HepG2 (cell line): ENCODE results near the gene KXD1. TPM values are rescaled to one million over a fixed set of nuclear protein-coding genes. Genes with fewer than 3 reads are reported as not detected.
A peak's percentile ranks its signal among the peaks of the same experiment; 100 is the strongest.

Experiments
- ATAC-seq: fragments of 200-7000 bp; cut with Tn5 transposase; 3 replicates; pipeline ENCODE4 v1.9.1; 2020; ENCODE audit warnings: mild to moderate bottlenecking, moderate library complexity
- BruUV-seq: library from RNA; stranded (reverse); fragments of 400-500 nt; replicated peaks from 2 replicates; lab custom pipeline; 2021; lab: Mats Ljungman, UMichigan
- CTCF ChIA-PET: fragments of 300-600 bp; formaldehyde crosslinking; extraction: SDS; loops from one replicate; lab custom pipeline; 2021; ENCODE audit warnings: low total read pairs, inconsistent platforms, low intra/inter-chr PET ratio; lab: Yijun Ruan, JAX
- POLR2A ChIA-PET: fragments of 350-600 bp; sonication (Branson Sonifier 250); formaldehyde crosslinking; loops from one replicate; lab custom pipeline; 2020; ENCODE audit warnings: antibody characterized with exemption, inconsistent platforms; lab: Yijun Ruan, JAX
- DNase-seq: peaks from one replicate; pipeline ENCODE4 v3.0.0-alpha.2; 2015; ENCODE audit warnings: low spot score
- FAIRE-seq: peaks from 3 replicates; lab custom pipeline; 2011; peaks lifted over from hg19 to GRCh38; lab: Jason Lieb, UNC
- H2AFZ ChIP-seq: one replicate; pipeline ENCODE4 v1.6.1; 2011; ENCODE audit warnings: low read length, inconsistent platforms
- H3K27ac ChIP-seq: fragments of 300-600 bp; 3 replicates; pipeline ENCODE4 v1.8.0; 2011; ENCODE audit warnings: mixed run types, mild to moderate bottlenecking, mixed read lengths, low read length, inconsistent platforms; ENCODE audit not compliant: insufficient read depth; ENCODE audit errors: extremely low read length
- H3K27me3 ChIP-seq, 2 experiments: fragments of 200-600 bp in 1 of 2; 2 replicates in 1 of 2; 3 replicates in 1 of 2; pipeline versions ENCODE4 v1.6.0 to v1.8.0; 2011; ENCODE audit warnings: low read length in 2 of 2, mild to moderate bottlenecking in 2 of 2, moderate library complexity in 2 of 2, inconsistent platforms in 1 of 2; ENCODE audit not compliant: insufficient read depth in 2 of 2, control insufficient read depth in 1 of 2
- H3K36me3 ChIP-seq, 2 experiments: fragments of 200-600 bp in 1 of 2; replicated peaks in 1 of 2; 2 replicates in 1 of 2; 3 replicates in 1 of 2; pipeline versions ENCODE4 v1.5.1 to v1.8.0; 2011; ENCODE audit warnings: low read length in 2 of 2, inconsistent platforms in 1 of 2; ENCODE audit not compliant: insufficient read depth in 2 of 2, control insufficient read depth in 1 of 2
- H3K4me1 ChIP-seq: 2 replicates; pipeline ENCODE4 v1.5.1; 2012; ENCODE audit warnings: low read length, inconsistent platforms; ENCODE audit not compliant: insufficient read depth
- H3K4me2 ChIP-seq: 2 replicates; pipeline ENCODE4 v1.6.0; 2011; ENCODE audit warnings: low read depth, low read length, inconsistent platforms
- H3K4me3 ChIP-seq, 3 experiments: fragments of 200-600 bp in 1 of 3; sonication (generic), shearing (Covaris generic) in 1 of 3; replicated peaks in 1 of 3; 2 replicates each; pipeline ENCODE4 v1.5.1; 2011 to 2016; ENCODE audit warnings: low read length in 3 of 3, inconsistent platforms in 2 of 3, low read depth in 2 of 3, mild to moderate bottlenecking in 2 of 3, control low read depth in 1 of 3, mixed read lengths in 1 of 3; ENCODE audit not compliant: insufficient read depth in 1 of 3
- H3K79me2 ChIP-seq: one replicate; pipeline ENCODE4 v1.6.1; 2011; ENCODE audit warnings: low read length, inconsistent platforms; ENCODE audit not compliant: insufficient read depth
- H3K9ac ChIP-seq: 2 replicates; pipeline ENCODE4 v1.6.0; 2011; ENCODE audit warnings: mild to moderate bottlenecking, low read depth, low read length, inconsistent platforms; ENCODE audit not compliant: insufficient read depth
- H3K9me3 ChIP-seq: 2 replicates; pipeline ENCODE4 v1.5.1; 2012; ENCODE audit warnings: mild to moderate bottlenecking, low read length
- H4K20me1 ChIP-seq: 2 replicates; pipeline ENCODE4 v1.6.0; 2011; ENCODE audit warnings: inconsistent platforms, mild to moderate bottlenecking, low read length, moderate library complexity; ENCODE audit not compliant: insufficient read depth
- ARNTL ChIP-seq: sonication (generic); formaldehyde crosslinking; IDR thresholded peaks from 2 replicates; pipeline ENCODE4 v1.4.0; 2020; ENCODE audit warnings: mild to moderate bottlenecking, missing genetic modification reagents
- CEBPG ChIP-seq: IDR thresholded peaks from 2 replicates; pipeline ENCODE4 v1.6.1; 2016
- E2F1 ChIP-seq: sonication (generic); formaldehyde crosslinking; IDR thresholded peaks from 2 replicates; pipeline ENCODE4 v1.5.0; 2020; ENCODE audit warnings: missing genetic modification reagents
- GLI4 ChIP-seq: sonication (generic); formaldehyde crosslinking; IDR thresholded peaks from 2 replicates; pipeline ENCODE4 v1.5.1; 2020; ENCODE audit warnings: missing genetic modification reagents, mild to moderate bottlenecking, moderate library complexity, borderline replicate concordance
- MYC ChIP-seq: sonication (generic); formaldehyde crosslinking; IDR thresholded peaks from 2 replicates; pipeline ENCODE4 v1.9.0; 2021; ENCODE audit warnings: missing genetic modification reagents, borderline replicate concordance
- PTBP1 ChIP-seq: fragments of 200-400 bp; formaldehyde crosslinking; IDR thresholded peaks from 2 replicates; pipeline ENCODE4 v1.6.1; 2018; ENCODE audit warnings: low read length, low read depth; ENCODE audit not compliant: poor library complexity, severe bottlenecking
- UBTF ChIP-seq: sonication (generic); formaldehyde crosslinking; IDR thresholded peaks from 2 replicates; pipeline ENCODE4 v1.4.0; 2020; ENCODE audit warnings: mild to moderate bottlenecking, missing genetic modification reagents
- ZBTB4 ChIP-seq: sonication (generic); formaldehyde crosslinking; IDR thresholded peaks from 2 replicates; pipeline ENCODE4 v1.4.0; 2020; ENCODE audit warnings: missing genetic modification reagents, mild to moderate bottlenecking, borderline replicate concordance
- ZNF605 ChIP-seq: sonication (generic); formaldehyde crosslinking; IDR thresholded peaks from 2 replicates; pipeline ENCODE4 v1.8.0; 2022; ENCODE audit warnings: mild to moderate bottlenecking, missing genetic modification reagents
- ZNF660 ChIP-seq: sonication (generic); formaldehyde crosslinking; IDR thresholded peaks from 2 replicates; pipeline ENCODE4 v1.5.1; 2020; ENCODE audit warnings: mild to moderate bottlenecking, low read depth, missing genetic modification reagents, borderline replicate concordance
- ZNF879 ChIP-seq: sonication (generic); formaldehyde crosslinking; IDR thresholded peaks from 2 replicates; pipeline ENCODE4 v1.8.1; 2023; ENCODE audit warnings: missing genetic modification reagents
- WGBS: methylation state at CpG from one replicate; pipeline ENCODE4 v1.1.6; 2017; ENCODE audit warnings: low lambda C conversion rate; 5-methylcytosine and 5-hydroxymethylcytosine counted together
- in situ Hi-C: cut with HindIII; loops from 2 replicates; pipeline ENCODE4 v1.10.0; 2017; ENCODE audit warnings: low pct_unique_long_range_greater_than_20kb; ENCODE audit not compliant: extremely low pct_ligation_motif_present
- intact Hi-C: fragments of 100-400 bp; cut with micrococcal nuclease; formaldehyde crosslinking; loops from one replicate; pipeline ENCODE4 v1.10.0; 2022; ENCODE audit not compliant: unreplicated experiment
- polyA plus RNA-seq, 8 experiments: library from polyadenylated mRNA; depleted of rRNA in 3 of 8; stranded (reverse) in 7 of 8; unstranded in 1 of 8; fragments of >200 nt; fragmentation: Illumina TruSeq in 4 of 8; extraction: Trizol in 4 of 8; gene quantifications; 2 replicates each; pipeline versions ENCODE4 v1.2.1 to v1.2.3, GENCODE V29; 2011 to 2016; ENCODE audit warnings: low read depth in 4 of 8, missing spikeins in 1 of 8, mixed read lengths in 1 of 8; ENCODE audit not compliant: insufficient read depth in 1 of 8
- total RNA-seq, 5 experiments: library from RNA; depleted of rRNA; stranded (reverse); fragments of >200 nt; fragmentation: Illumina TruSeq; extraction: Trizol; gene quantifications; 2 replicates each; pipeline ENCODE4 v1.2.3, GENCODE V29; 2016; ENCODE audit warnings: low read depth in 1 of 5

The KXD1 gene
- total and polyA plus RNA-seq, 2 of the 13 experiments (the other 11 are each of a cell fraction or from before 2014, with no cell fraction given): 44.6 to 143 TPM

GRCh38 chr19:18519962-18520847 lies 37.5 kb upstream of the KXD1 start (continued):
- TF ChIP-seq UBTF (CRISPR knock-in tag): peak; percentile 45; the same call in 1 of the 2 replicates
- TF ChIP-seq, all 625 proteins: peak for 150

- Histone ChIP-seq H3K4me3 (peak overlapping the region; percentile 95 to 100 (median 96)), H3K36me3 (no peaks in the 10 kb centered on the region), H3K27ac (peak overlapping the region; percentile 94), H2AFZ (no peak overlapping the region), H3K4me2 (peak overlapping the region; percentile 94), H3K9me3 (no peaks in the 10 kb centered on the region), H3K27me3 (no peaks in the 10 kb centered on the region; a peak in 1 of 5 replicates), H3K79me2 (peaks cover 54% of the 10 kb centered on the region), H3K4me1 (peaks cover 63% of the 10 kb centered on the region), H4K20me1 (peaks cover 11% of the 10 kb centered on the region; the same call in 1 of the 2 replicates), H3K9ac (peak overlapping the region; percentile 99)
- CTCF ChIA-PET: interaction anchor here (0.8 to 1.1 kb wide), 2 partner anchors 52 to 115 kb away, joined by 3 read pairs; no protein-coding TSS in a partner anchor
- WGBS: 0% methylated on average over 9 of the region's 41 CpGs
- in situ Hi-C loops: loop anchor here (10.0 kb wide), 1 partner anchor 46 kb away; no protein-coding TSS in a partner anchor
- POLR2A ChIA-PET: interaction anchor here (0.8 to 4.2 kb wide), 13 partner anchors 13 to 318 kb away, joined by 3 to 37 read pairs (median 5); partner anchors contain the start of genes GDF15, JUND, KXD1 and REX1BD
- TSS peak; percentile 67 for BruUV-seq
- DNase-seq: no peak
- ATAC-seq: no peak
- FAIRE-seq: no peak
- intact Hi-C loops: loop anchor here (5.0 to 10.0 kb wide), 2 partner anchors 34 to 236 kb away; partner anchors contain the start of gene JUND
- TF ChIP-seq CEBPG (CRISPR knock-in tag): no peak
- TF ChIP-seq PTBP1: no peak
- TF ChIP-seq GLI4 (CRISPR knock-in tag): peak; percentile 23; the same call in 1 of the 2 replicates
- TF ChIP-seq ZNF879 (CRISPR knock-in tag): 0 out of 2 replicates have a peak, but pooled peaks have one; percentile 41
- TF ChIP-seq ZNF605: 0 out of 2 replicates have a peak, but pooled peaks have one; percentile 2
- no peak for TF ChIP-seq ZNF660 (CRISPR knock-in tag)
- 0 out of 2 replicates have a peak, but pooled peaks have one; percentile 6 for TF ChIP-seq ARNTL (CRISPR knock-in tag)
- 0 out of 2 replicates have a peak, but pooled peaks have one; percentile 5 for TF ChIP-seq E2F1 (CRISPR knock-in tag)
- TF ChIP-seq MYC (CRISPR knock-in tag): no peak
- no peak for TF ChIP-seq ZBTB4 (CRISPR knock-in tag)
These were observed 36.6 kb upstream of the KXD1 start for GRCh38 chr19:18520848-18521691.
